Smooth muscle cell (in vitro differentiated cells): ENCODE measurements around the gene SLC6A9. TPM values are rescaled to one million over a fixed set of nuclear protein-coding genes. Genes with fewer than 3 reads are reported as not detected.

ENCODE experiments used
- DNase-seq: peaks from one replicate; lab custom pipeline; 2025; ENCODE audit not compliant: unreplicated experiment; lab: John Stamatoyannopoulos, UW
- H2AFZ ChIP-seq: fragments of 200-600 bp; sonication (generic); 2 replicates; pipeline ENCODE4 v1.6.0; 2016; ENCODE audit warnings: antibody characterized with exemption, low read depth, mild to moderate bottlenecking
- H3F3A ChIP-seq: fragments of 200-600 bp; sonication (generic); 2 replicates; pipeline ENCODE4 v1.6.0; 2017; ENCODE audit warnings: antibody characterized with exemption, low read depth
- H3K27ac ChIP-seq: fragments of 200-600 bp; sonication (generic); 2 replicates; pipeline ENCODE4 v1.5.1; 2016; ENCODE audit warnings: low read depth, mild to moderate bottlenecking
- H3K27me3 ChIP-seq: fragments of 200-600 bp; sonication (generic); 2 replicates; pipeline ENCODE4 v1.6.1; 2016; ENCODE audit warnings: low read depth, mild to moderate bottlenecking
- H3K36me3 ChIP-seq: fragments of 200-600 bp; sonication (generic); 2 replicates; pipeline ENCODE4 v1.5.1; 2016; ENCODE audit warnings: low read depth
- H3K4me1 ChIP-seq: fragments of 200-600 bp; sonication (generic); 2 replicates; pipeline ENCODE4 v1.5.1; 2016; ENCODE audit warnings: low read depth
- H3K4me2 ChIP-seq: fragments of 200-600 bp; sonication (generic); 2 replicates; pipeline ENCODE4 v1.6.0; 2016; ENCODE audit warnings: mild to moderate bottlenecking
- H3K4me3 ChIP-seq: fragments of 200-600 bp; sonication (generic); 2 replicates; pipeline ENCODE4 v1.5.1; 2016; ENCODE audit warnings: mild to moderate bottlenecking
- H3K79me2 ChIP-seq: fragments of 200-600 bp; sonication (generic); 2 replicates; pipeline ENCODE4 v1.6.0; 2016; ENCODE audit warnings: low read depth, mild to moderate bottlenecking
- H3K9ac ChIP-seq: fragments of 200-600 bp; sonication (generic); 2 replicates; pipeline ENCODE4 v1.6.0; 2016; ENCODE audit warnings: low read depth
- H3K9me3 ChIP-seq: fragments of 200-600 bp; sonication (generic); replicated peaks from 2 replicates; pipeline ENCODE4 v1.5.1; 2016; ENCODE audit warnings: low read depth
- H4K20me1 ChIP-seq: fragments of 200-600 bp; sonication (generic); 2 replicates; pipeline ENCODE4 v1.6.0; 2016; ENCODE audit warnings: low read depth
- CTCF ChIP-seq: fragments of 200-600 bp; sonication (generic); IDR thresholded peaks from 2 replicates; pipeline ENCODE4 v1.5.1; 2017; ENCODE audit warnings: borderline replicate concordance, mild to moderate bottlenecking, antibody characterized with exemption; ENCODE audit not compliant: insufficient read depth, poor library complexity, severe bottlenecking
- WGBS: methylation state at CpG from one replicate; pipeline ENCODE4 v1.1.7; 2016; ENCODE audit warnings: low lambda C conversion rate; 5-methylcytosine and 5-hydroxymethylcytosine counted together
- polyA plus RNA-seq: library from polyadenylated mRNA; unstranded; fragments of >200 nt; fragmentation: Nextera tagmentation; extraction: Ambion mirVana; gene quantifications from 2 replicates; pipeline ENCODE4 v1.2.1, GENCODE V29; 2016
- total RNA-seq: library from RNA; depleted of rRNA; stranded (reverse); fragments of >200 nt; gene quantifications from 2 replicates; pipeline ENCODE4 v1.2.3, GENCODE V29; 2014

SLC6A9 gene
- total and polyA plus RNA-seq, 2 experiments from 2014 or later = 10.2 to 25.8 TPM

DNA sequence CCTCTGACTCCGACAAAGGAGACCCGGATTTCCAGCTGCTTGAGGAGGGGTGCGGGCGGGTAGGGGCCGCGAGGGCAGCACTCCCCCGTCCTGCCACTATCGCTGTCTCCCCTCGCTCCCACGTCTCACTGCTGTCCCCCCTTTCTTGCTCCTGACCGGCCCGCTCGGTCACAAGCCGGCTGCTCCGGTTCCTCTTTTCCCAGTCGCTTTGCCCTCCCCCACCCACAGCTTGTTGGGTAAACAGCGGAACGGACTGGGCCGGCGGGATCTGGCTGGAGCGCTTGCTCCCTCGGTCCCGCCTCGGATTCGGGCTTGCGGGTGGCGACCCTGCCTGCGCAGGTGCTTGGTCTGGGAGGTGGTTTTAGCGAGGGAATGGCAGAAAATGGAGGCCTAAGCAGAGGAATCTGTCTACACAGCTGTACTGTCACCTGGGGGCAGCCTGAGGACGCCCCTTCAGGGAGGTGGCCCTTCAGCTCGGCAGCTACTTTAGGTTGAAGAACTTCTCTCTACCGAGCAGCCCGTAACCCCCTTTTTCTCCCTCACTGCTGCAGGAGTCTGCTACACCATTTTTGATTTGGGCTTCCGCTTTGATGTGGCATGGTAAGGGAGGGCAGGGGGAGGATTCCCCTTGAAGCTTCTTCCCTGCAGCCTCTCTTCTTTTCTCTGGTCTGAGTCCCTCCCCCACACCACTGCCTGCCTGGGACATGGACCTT is 55.9 kb downstream of the SLC6A9 start:
- Histone ChIP-seq H3K27me3 (no peaks in the 10 kb centered on the region), H3K9ac (peak overlapping the region; percentile 93), H3K4me2 (peak overlapping the region; percentile 99), H3K36me3 (no peaks in the 10 kb centered on the region), H3K4me1 (peaks cover 24% of the 10 kb centered on the region), H3K79me2 (peaks cover 30% of the 10 kb centered on the region), H4K20me1 (peaks cover 36% of the 10 kb centered on the region), H3F3A (peaks cover 19% of the 10 kb centered on the region), H3K4me3 (peak overlapping the region; percentile 81), H3K27ac (peak overlapping the region; percentile 83), H2AFZ (peak overlapping the region; percentile 70), H3K9me3 (no peaks in the 10 kb centered on the region)
- WGBS = 4% methylated on average over 24 of the region's 34 CpGs
- TF ChIP-seq CTCF = no peak
- DNase-seq = no peak

DNA sequence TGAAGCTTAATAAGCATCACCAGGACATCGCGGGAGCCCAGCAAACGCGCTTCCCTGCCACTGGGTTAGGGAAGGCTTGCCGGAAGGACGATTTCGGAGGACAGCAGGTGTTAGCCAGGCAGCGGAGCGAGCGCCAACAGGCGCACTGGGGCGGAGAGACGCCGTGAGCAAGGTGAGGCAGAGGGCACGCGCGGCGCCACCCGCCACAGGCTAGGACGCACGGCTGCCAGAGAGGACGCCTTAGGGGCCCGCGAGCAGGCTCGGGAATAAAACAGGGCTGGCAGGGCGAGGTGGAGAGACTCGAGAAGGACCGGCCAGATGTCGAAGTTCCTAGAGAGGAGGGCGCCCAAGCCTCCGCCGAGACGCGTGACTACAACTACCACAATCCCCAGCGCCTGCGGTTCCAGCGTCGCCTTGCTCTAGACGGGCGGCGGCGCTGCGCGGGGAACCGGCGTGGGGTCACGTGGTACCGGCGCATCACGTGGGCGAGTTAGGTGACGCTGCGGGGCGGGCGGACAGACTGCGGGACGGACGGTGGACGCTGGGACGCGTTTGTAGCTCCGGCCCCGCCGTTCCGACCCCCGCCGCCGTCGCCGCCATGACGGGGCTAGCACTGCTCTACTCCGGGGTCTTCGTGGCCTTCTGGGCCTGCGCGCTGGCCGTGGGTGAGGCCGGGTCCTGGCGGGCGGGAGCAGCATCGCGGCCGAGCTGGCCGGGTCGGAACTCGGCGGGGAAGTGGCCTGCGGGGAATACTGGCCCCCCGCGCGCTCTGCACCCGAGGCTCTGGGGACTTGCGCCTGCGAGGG is 56.6 kb downstream of the SLC6A9 start, which contains the start of gene ATP6V0B:
Gene ATP6V0B, plus strand, starts transcription at position 518 of the 806 bp plus-strand sequence. Its CDS starts 81 bp downstream, at position 599.
- peaks cover 19% of the 10 kb centered on the region for H3F3A ChIP-seq
- H3K79me2 ChIP-seq = peaks cover 33% of the 10 kb centered on the region
- H3K4me2 ChIP-seq = peak within 1 kb of the TSS; percentile 99
- H3K9me3 ChIP-seq = no peaks in the 10 kb centered on the region
- WGBS = 1% methylated on average over 58 of the region's 93 CpGs
- DNase-seq = peak; percentile 87
- H3K4me3 ChIP-seq = peak within 1 kb of the TSS; percentile 81
- H3K27me3 ChIP-seq = no peaks in the 10 kb centered on the region
- peaks cover 24% of the 10 kb centered on the region for H3K4me1 ChIP-seq
- H3K36me3 ChIP-seq = no peaks in the 10 kb centered on the region
- H3K27ac ChIP-seq = peak within 1 kb of the TSS; percentile 83
- peak within 1 kb of the TSS; percentile 78 for H2AFZ ChIP-seq
- peaks cover 32% of the 10 kb centered on the region for H4K20me1 ChIP-seq
- peak within 1 kb of the TSS; percentile 93 for H3K9ac ChIP-seq
- TF ChIP-seq CTCF = no peak

- Histone ChIP-seq H3K27ac (no peak overlapping the region), H3K9ac (no peak overlapping the region), H2AFZ (peak overlapping the region; percentile 78), H3K4me2 (peak overlapping the region; percentile 99), H3K36me3 (no peaks in the 10 kb centered on the region), H3F3A (peaks cover 19% of the 10 kb centered on the region), H3K79me2 (peaks cover 33% of the 10 kb centered on the region), H3K27me3 (no peaks in the 10 kb centered on the region), H3K9me3 (no peaks in the 10 kb centered on the region), H4K20me1 (peaks cover 32% of the 10 kb centered on the region), H3K4me3 (peak overlapping the region; percentile 81), H3K4me1 (peaks cover 24% of the 10 kb centered on the region)
- no peak for TF ChIP-seq CTCF
- DNase-seq = no peak
- 46% methylated on average over 9 of the region's 9 CpGs for WGBS
Observed at GRCh38 chr1:43973981-43974442, 57.2 kb downstream of the SLC6A9 start.
